SK-N-SH (cell line): Measurements from ENCODE around the gene DRGX. TPM values are rescaled to one million over a fixed set of nuclear protein-coding genes. Genes with fewer than 3 reads are reported as not detected.

Experiments
- CTCF ChIA-PET: fragments of 300-600, 350-600 bp; formaldehyde crosslinking; extraction: SDS; loops from one replicate; lab custom pipeline; 2021; lab: Yijun Ruan, JAX
- POLR2A ChIA-PET: fragments of 350-600 bp; sonication (Branson Sonifier 250); formaldehyde crosslinking; extraction: SDS; loops from one replicate; lab custom pipeline; 2020; ENCODE audit warnings: antibody characterized with exemption, inconsistent platforms; lab: Yijun Ruan, JAX
- DNase-seq: peaks from one replicate; pipeline ENCODE4 v3.0.0; 2012
- H2AFZ ChIP-seq: fragments of 200-600 bp; sonication (generic); 2 replicates; pipeline ENCODE4 v1.8.1; 2016; ENCODE audit warnings: antibody characterized with exemption, mild to moderate bottlenecking, low read depth
- H3F3A ChIP-seq: fragments of 200-600 bp; sonication (generic); replicated peaks from 2 replicates; pipeline ENCODE3; 2016; ENCODE audit warnings: antibody characterized with exemption, mild to moderate bottlenecking; ENCODE audit not compliant: insufficient read depth
- H3K27ac ChIP-seq, 2 experiments: fragments of 200-500 bp in 1 of 2; fragments of 200-600 bp in 1 of 2; sonication (Bioruptor generic) in 1 of 2; sonication (generic), shearing (Covaris generic) in 1 of 2; 2 replicates each; pipeline versions ENCODE4 v1.5.1 to v1.6.1; 2014 to 2016; ENCODE audit warnings: low read depth in 2 of 2, inconsistent platforms in 1 of 2, low read length in 1 of 2, mild to moderate bottlenecking in 1 of 2, mixed read lengths in 1 of 2
- H3K27me3 ChIP-seq: fragments of 200-600 bp; sonication (generic), shearing (Covaris generic); 2 replicates; pipeline ENCODE4 v1.6.1; 2016; ENCODE audit warnings: mixed run types; ENCODE audit not compliant: insufficient read depth
- H3K36me3 ChIP-seq, 2 experiments: fragments of 200-500 bp in 1 of 2; fragments of 200-600 bp in 1 of 2; sonication (Bioruptor generic) in 1 of 2; sonication (generic) in 1 of 2; replicated peaks in 1 of 2; 2 replicates each; pipeline versions ENCODE3 to v1.5.1; 2014 to 2016; ENCODE audit warnings: low read length in 1 of 2, mild to moderate bottlenecking in 1 of 2; ENCODE audit not compliant: insufficient read depth in 2 of 2, control insufficient read depth in 1 of 2
- H3K4me1 ChIP-seq, 2 experiments: fragments of 200-500 bp in 1 of 2; fragments of 200-600 bp in 1 of 2; sonication (Bioruptor generic) in 1 of 2; sonication (generic), shearing (Covaris generic) in 1 of 2; 2 replicates each; pipeline versions ENCODE4 v1.5.1 to v1.6.1; 2014 to 2016; ENCODE audit warnings: low read depth in 1 of 2, low read length in 1 of 2, mixed run types in 1 of 2; ENCODE audit not compliant: insufficient read depth in 2 of 2, control insufficient read depth in 1 of 2
- H3K4me2 ChIP-seq: fragments of 200-600 bp; sonication (generic), shearing (Covaris generic); 2 replicates; pipeline ENCODE4 v1.6.1; 2017; ENCODE audit warnings: mixed run types
- H3K4me3 ChIP-seq, 2 experiments: fragments of 200-500 bp in 1 of 2; fragments of 200-600 bp in 1 of 2; sonication (Bioruptor generic) in 1 of 2; sonication (generic), shearing (Covaris generic) in 1 of 2; 2 replicates each; pipeline versions ENCODE4 v1.5.1 to v1.8.1; 2014 to 2016; ENCODE audit warnings: low read depth in 2 of 2, inconsistent platforms in 1 of 2, low read length in 1 of 2, mild to moderate bottlenecking in 1 of 2, mixed read lengths in 1 of 2, moderate library complexity in 1 of 2
- H3K79me2 ChIP-seq: fragments of 200-600 bp; sonication (generic); 2 replicates; pipeline ENCODE4 v1.8.1; 2017; ENCODE audit warnings: mild to moderate bottlenecking; ENCODE audit not compliant: insufficient read depth
- H3K9ac ChIP-seq: fragments of 200-600 bp; sonication (generic); 2 replicates; pipeline ENCODE4 v1.6.1; 2017; ENCODE audit warnings: mixed run types
- H3K9me2 ChIP-seq: fragments of 200-600 bp; sonication (generic); 2 replicates; pipeline ENCODE4 v1.6.1; 2017; ENCODE audit warnings: mixed run types
- H3K9me3 ChIP-seq: fragments of 200-600 bp; sonication (generic); 2 replicates; pipeline ENCODE4 v1.6.1; 2017; ENCODE audit warnings: mixed run types, mild to moderate bottlenecking, moderate library complexity
- H4K20me1 ChIP-seq: fragments of 200-600 bp; sonication (generic); 2 replicates; pipeline ENCODE4 v1.6.1; 2017; ENCODE audit warnings: mild to moderate bottlenecking, mixed run types; ENCODE audit not compliant: insufficient read depth
- CTCF ChIP-seq: fragments of 200-600 bp; sonication (generic); IDR thresholded peaks from 2 replicates; pipeline ENCODE4 v1.6.1; 2017; ENCODE audit warnings: antibody characterized with exemption, mild to moderate bottlenecking, moderate library complexity
- ELF1 ChIP-seq: IDR thresholded peaks from 2 replicates; pipeline ENCODE4 v1.4.0; 2012
- GATA2 ChIP-seq: sonication (generic); formaldehyde crosslinking; IDR thresholded peaks from 2 replicates; pipeline ENCODE4 v1.5.0; 2020; ENCODE audit warnings: mild to moderate bottlenecking, missing genetic modification reagents
- PBX3 ChIP-seq: IDR thresholded peaks from 2 replicates; pipeline ENCODE4; 2012
- POLR2AphosphoS5 ChIP-seq: IDR thresholded peaks from 2 replicates; pipeline ENCODE4 v1.6.1; 2012; ENCODE audit warnings: low read depth, low read length
- RAD21 ChIP-seq: IDR thresholded peaks from 2 replicates; pipeline ENCODE4 v1.6.1; 2012; ENCODE audit warnings: mild to moderate bottlenecking, low read length
- RFX5 ChIP-seq: IDR thresholded peaks from 2 replicates; pipeline ENCODE4 v1.6.1; 2012; ENCODE audit warnings: mild to moderate bottlenecking, improper control_type of control experiment, low read length
- SIN3A ChIP-seq: IDR thresholded peaks from 2 replicates; pipeline ENCODE4 v1.6.1; 2012; ENCODE audit warnings: low read depth, mild to moderate bottlenecking, low read length, moderate library complexity, borderline replicate concordance
- TCF12 ChIP-seq: IDR thresholded peaks from 2 replicates; pipeline ENCODE4 v1.4.0; 2012
- WGBS: methylation state at CpG from one replicate; pipeline ENCODE4 v1.1.6; 2017; ENCODE audit warnings: low lambda C conversion rate; 5-methylcytosine and 5-hydroxymethylcytosine counted together
- polyA plus RNA-seq, 3 experiments: library from polyadenylated mRNA; depleted of rRNA; stranded (reverse); fragments of >200 nt; gene quantifications; 2 replicates each; pipeline ENCODE4 v1.2.3, GENCODE V29; 2012

DRGX gene
- polyA plus RNA-seq, 1 of the 3 experiments (the other 2 are of a cell fraction) = not detected

GRCh38 chr10:49314806-49315205 is 81.1 kb downstream of the DRGX start:
- 24% methylated on average over 5 of the region's 5 CpGs for WGBS
- Histone ChIP-seq H3K27ac (no peak overlapping the region), H3F3A (no peaks in the 10 kb centered on the region), H3K79me2 (no peaks in the 10 kb centered on the region), H3K9me3 (no peaks in the 10 kb centered on the region), H4K20me1 (no peaks in the 10 kb centered on the region), H3K4me1 (peaks cover 0 to 29% of the 10 kb centered on the region in 2 experiments; a peak in 1 of 4 replicates), H3K4me3 (no peak overlapping the region), H2AFZ (no peak overlapping the region), H3K9ac (no peak overlapping the region), H3K27me3 (no peaks in the 10 kb centered on the region), H3K4me2 (no peak overlapping the region), H3K9me2 (no peaks in the 10 kb centered on the region), H3K36me3 (no peaks in the 10 kb centered on the region)
- no peak for DNase-seq
- ChIA-PET POLR2A (no interaction called here), CTCF (no interaction called here)
- no peak for TF ChIP-seq CTCF
- TF ChIP-seq RAD21 = no peak
- no peak for TF ChIP-seq POLR2AphosphoS5
- TF ChIP-seq ELF1 = no peak
- TF ChIP-seq GATA2 = no peak
- TF ChIP-seq PBX3 = no peak
- TF ChIP-seq SIN3A = no peak
- no peak for TF ChIP-seq TCF12
- no peak for TF ChIP-seq RFX5

Other genes starting within 250 kb of the DRGX start
- gene TMEM273, start 207.7 kb downstream of the DRGX start, polyA plus RNA-seq (2012; rRNA removed) = not detected in 2 replicates
- not detected in 2 replicates for gene C10orf71, start 96.9 kb downstream of the DRGX start, polyA plus RNA-seq (2012; rRNA removed)
- 4.5 and 6.2 TPM in 2 replicates for gene ERCC6, start 143.0 kb upstream of the DRGX start, polyA plus RNA-seq (2012; rRNA removed)
- 1.7 TPM in 2 replicates for gene SLC18A3, start 214.2 kb upstream of the DRGX start, polyA plus RNA-seq (2012; rRNA removed)
- gene CHAT, start 217.9 kb upstream of the DRGX start, polyA plus RNA-seq (2012; rRNA removed) = 0.08 TPM in 1 of 2 replicates, not detected in the other